Measurements from ENCODE around the gene TOMM20.

DNA sequence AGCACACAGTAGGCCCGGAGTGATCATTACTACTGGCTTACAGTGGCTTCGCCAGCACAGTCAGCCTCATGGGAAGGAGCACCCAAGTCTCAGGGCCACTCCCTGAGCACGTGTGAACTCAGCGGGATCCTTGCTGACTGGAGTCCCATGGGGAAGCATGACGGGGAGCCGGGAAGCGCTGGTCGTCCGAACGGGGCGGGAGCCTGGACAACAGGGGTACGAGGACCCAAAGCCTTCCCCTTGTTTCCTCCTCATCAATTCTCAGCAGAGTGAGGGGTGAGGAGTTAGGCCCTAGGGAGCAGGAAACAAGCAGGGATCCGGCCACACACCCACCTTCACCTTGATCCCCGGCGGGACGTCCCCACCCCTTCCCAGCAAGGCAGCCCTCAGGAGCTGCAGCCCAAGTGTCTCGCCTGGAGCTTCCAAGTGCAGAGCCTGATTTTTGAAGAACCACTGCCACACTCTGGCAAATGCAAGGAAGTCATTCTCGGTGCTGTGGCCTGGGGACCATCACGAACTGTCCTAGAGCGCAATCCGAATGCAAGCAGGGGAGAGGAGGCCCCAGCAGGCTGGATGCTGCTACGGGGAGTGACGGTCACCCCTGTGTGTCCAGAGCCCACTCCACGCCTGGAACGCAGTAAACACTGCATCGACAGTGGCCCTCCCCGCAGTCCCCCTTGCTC, 35.5 kb downstream of the TOMM20 start:
- TF ChIP-seq, protein P1, sequence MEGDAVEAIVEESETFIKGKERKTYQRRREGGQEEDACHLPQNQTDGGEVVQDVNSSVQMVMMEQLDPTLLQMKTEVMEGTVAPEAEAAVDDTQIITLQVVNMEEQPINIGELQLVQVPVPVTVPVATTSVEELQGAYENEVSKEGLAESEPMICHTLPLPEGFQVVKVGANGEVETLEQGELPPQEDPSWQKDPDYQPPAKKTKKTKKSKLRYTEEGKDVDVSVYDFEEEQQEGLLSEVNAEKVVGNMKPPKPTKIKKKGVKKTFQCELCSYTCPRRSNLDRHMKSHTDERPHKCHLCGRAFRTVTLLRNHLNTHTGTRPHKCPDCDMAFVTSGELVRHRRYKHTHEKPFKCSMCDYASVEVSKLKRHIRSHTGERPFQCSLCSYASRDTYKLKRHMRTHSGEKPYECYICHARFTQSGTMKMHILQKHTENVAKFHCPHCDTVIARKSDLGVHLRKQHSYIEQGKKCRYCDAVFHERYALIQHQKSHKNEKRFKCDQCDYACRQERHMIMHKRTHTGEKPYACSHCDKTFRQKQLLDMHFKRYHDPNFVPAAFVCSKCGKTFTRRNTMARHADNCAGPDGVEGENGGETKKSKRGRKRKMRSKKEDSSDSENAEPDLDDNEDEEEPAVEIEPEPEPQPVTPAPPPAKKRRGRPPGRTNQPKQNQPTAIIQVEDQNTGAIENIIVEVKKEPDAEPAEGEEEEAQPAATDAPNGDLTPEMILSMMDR (conservative IDR thresholded peaks at IDR 0.05 in 1 of 2, IDR thresholded peaks at IDR 0.05 in 1 of 2; ENCODE audit: extremely low read depth in 1 of 2, insufficient read depth in 1 of 2, low read depth in 1 of 2, low read length in 2 of 2) = peak in 1 of 2 donors; percentile 35
- no peak for TF ChIP-seq EZH2 (IDR thresholded peaks at IDR 0.05; ENCODE audit: borderline replicate concordance, low read length)

Measured in mammary epithelial cell (primary cell).